HFFc6 (cell line): ENCODE results near the gene ARID5B. TPM values are rescaled to one million over a fixed set of nuclear protein-coding genes. Genes with fewer than 3 reads are reported as not detected.

Source experiments
- DNase-seq: peaks from one replicate; pipeline ENCODE4 v3.0.0-alpha.2; 2018
- H3K27ac Mint-ChIP-seq: 2 replicates; pipeline ENCODE4 v1.8.0; 2020; ENCODE audit warnings: mild to moderate bottlenecking, mixed read lengths
- H3K27me3 Mint-ChIP-seq: 2 replicates; pipeline ENCODE4 v1.8.0; 2021; ENCODE audit warnings: mild to moderate bottlenecking, moderate library complexity, mixed read lengths; ENCODE audit not compliant: insufficient read depth
- H3K36me3 Mint-ChIP-seq: 2 replicates; pipeline ENCODE4 v1.8.0; 2021; ENCODE audit warnings: low read depth, mixed read lengths
- H3K4me1 Mint-ChIP-seq: 2 replicates; pipeline ENCODE4 v1.8.0; 2020; ENCODE audit warnings: low read depth, mixed read lengths
- H3K4me3 Mint-ChIP-seq: 2 replicates; pipeline ENCODE4 v1.8.0; 2020; ENCODE audit warnings: mild to moderate bottlenecking, moderate library complexity, mixed read lengths
- H3K9me3 Mint-ChIP-seq: 2 replicates; pipeline ENCODE4 v1.8.0; 2020; ENCODE audit warnings: mild to moderate bottlenecking, mixed read lengths
- total RNA-seq, 6 experiments: library from RNA; stranded (reverse); fragmentation: NEBNext Ultra II Directional; extraction: Animal tissue kit (Norgen Biotek cat#: 25700); gene quantifications; 2 replicates in 1 of 6; 3 replicates in 5 of 6; pipeline ENCODE4 v1.2.3, GENCODE V29; 2021
- TF ChIP-seq, protein P1 (sequence below): fragments of 200-600 bp; sonication (generic); IDR thresholded peaks from 2 replicates; pipeline ENCODE4 v1.5.0; 2021; ENCODE audit warnings: antibody characterized with exemption, mild to moderate bottlenecking

The ARID5B gene
- total RNA-seq, 6 experiments from 2014 or later = 102 to 142 (median 131) TPM

DNA sequence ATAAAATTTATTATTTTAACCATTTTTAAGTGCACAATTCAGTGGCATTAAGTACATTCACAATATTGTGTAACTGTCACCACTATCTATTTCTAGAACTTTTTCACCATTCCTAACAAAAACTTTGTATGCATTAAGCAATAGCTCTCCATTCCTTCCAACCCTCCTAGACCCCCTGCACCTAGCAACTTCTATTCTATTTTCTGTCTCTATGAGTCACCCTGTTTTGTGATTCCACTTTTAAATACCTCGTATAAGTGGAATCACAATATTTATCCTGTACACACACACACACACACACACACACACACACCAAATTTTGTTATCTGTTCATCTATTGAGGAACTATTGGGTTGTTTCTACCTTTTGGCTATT, 89.2 kb downstream of the ARID5B start:
- H3K36me3 Mint-ChIP-seq = peaks cover 22% of the 10 kb centered on the region
- TF ChIP-seq, protein P1, sequence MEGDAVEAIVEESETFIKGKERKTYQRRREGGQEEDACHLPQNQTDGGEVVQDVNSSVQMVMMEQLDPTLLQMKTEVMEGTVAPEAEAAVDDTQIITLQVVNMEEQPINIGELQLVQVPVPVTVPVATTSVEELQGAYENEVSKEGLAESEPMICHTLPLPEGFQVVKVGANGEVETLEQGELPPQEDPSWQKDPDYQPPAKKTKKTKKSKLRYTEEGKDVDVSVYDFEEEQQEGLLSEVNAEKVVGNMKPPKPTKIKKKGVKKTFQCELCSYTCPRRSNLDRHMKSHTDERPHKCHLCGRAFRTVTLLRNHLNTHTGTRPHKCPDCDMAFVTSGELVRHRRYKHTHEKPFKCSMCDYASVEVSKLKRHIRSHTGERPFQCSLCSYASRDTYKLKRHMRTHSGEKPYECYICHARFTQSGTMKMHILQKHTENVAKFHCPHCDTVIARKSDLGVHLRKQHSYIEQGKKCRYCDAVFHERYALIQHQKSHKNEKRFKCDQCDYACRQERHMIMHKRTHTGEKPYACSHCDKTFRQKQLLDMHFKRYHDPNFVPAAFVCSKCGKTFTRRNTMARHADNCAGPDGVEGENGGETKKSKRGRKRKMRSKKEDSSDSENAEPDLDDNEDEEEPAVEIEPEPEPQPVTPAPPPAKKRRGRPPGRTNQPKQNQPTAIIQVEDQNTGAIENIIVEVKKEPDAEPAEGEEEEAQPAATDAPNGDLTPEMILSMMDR = no peak
- no peak for DNase-seq

DNA sequence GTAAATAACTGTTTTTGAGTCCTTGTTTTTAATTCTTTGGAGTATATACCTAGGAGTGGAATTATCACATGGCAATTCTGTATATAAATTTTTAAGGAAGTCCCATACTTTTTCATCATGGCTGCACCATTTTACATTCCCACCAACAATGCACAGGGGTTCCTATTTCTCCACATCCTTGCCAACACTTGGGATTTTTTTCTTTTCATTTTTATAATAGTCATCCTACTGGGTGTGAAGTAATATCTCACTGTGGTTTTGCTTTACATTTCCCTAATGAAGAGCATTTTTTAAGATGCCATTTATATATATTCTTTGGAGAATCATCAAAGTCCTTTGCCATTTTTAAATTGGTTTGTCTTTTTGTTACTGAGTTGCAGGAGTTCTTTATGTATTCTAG, 89.7 kb downstream of the ARID5B start:
- Mint-ChIP-seq H3K27me3 (peaks cover 3% of the 10 kb centered on the region; the same call in 1 of the 2 replicates), H3K36me3 (peaks cover 22% of the 10 kb centered on the region), H3K4me3 (no peak overlapping the region), H3K9me3 (no peaks in the 10 kb centered on the region), H3K4me1 (peaks cover 83% of the 10 kb centered on the region), H3K27ac (no peak overlapping the region)
- TF ChIP-seq, protein P1 = no peak
- no peak for DNase-seq

More for the DNA sequence above, 89.2 kb downstream of the ARID5B start:
- H3K9me3 Mint-ChIP-seq = no peaks in the 10 kb centered on the region
- H3K4me3 Mint-ChIP-seq = no peak overlapping the region
- peak overlapping the region; percentile 12 for H3K27ac Mint-ChIP-seq
- peaks cover 83% of the 10 kb centered on the region for H3K4me1 Mint-ChIP-seq
- H3K27me3 Mint-ChIP-seq = peaks cover 3% of the 10 kb centered on the region; the same call in 1 of the 2 replicates

DNA sequence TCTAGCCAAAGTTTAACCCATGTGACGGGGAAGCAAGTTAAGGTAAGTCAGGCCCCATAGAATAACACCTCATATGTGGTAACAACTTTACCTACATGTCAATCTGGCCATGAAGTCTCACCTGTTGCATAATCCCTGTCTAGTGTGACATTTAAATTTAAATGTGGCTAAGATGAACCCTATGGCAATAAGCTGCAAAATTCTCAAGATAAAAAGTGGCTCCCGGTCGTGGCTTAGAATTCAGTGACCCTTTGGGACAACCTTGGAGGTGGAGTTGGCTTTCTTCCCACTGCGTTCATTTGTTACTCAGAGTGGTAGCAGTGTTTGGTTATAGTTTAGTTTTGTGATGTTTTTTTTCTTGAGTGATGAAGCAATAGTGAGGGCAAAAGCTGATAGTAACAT, 90.6 kb downstream of the ARID5B start:
- TF ChIP-seq, protein P1 = no peak
- peaks cover 22% of the 10 kb centered on the region for H3K36me3 Mint-ChIP-seq

DNA sequence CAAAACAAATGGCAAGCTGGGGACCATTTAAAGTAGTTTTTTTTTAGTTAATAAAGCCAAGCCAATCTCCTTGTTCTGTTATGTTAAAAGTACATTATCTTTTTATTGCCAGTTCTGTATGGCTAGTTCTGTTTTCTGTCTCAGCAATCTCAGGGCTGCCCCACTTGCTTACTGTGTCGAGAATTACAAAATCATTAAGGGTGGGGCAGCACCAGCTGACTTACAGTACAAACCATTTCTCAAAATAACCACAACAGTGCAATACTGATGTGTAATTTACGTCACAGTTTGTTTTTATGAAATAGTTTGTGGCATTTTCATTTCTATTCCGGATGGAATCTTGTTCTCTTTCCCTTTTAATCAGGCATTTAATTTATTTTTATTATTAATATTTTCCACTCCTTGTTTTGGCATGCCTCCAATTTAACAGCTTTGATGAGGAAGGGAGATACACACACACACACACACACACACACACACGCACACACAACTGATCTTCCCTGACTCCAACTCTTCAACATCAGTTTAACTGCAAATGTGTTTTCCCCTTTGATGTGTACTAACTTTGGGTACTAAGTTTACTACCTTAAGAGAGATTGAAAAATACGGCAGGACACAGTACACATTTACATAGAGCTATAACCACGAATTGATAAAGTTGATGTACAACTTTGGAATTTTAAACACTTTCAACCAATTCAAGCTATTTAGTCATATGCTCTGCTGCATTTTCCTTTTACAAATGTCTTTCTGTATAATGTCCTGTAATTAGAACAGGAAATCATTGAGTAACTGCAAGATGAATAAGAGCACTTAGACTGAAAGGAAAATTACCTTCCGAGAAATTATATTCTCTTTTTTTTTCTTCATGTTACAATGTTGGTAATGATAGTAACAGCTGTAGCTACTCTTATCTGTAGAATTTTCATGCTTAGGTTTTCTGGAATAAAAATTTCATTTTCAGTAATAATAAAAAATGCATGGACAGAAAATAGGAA, 91.5 kb downstream of the ARID5B start:
- H3K9me3 Mint-ChIP-seq = no peaks in the 10 kb centered on the region
- no peaks in the 10 kb centered on the region for H3K27me3 Mint-ChIP-seq
- TF ChIP-seq, protein P1 = no peak
- peaks cover 65% of the 10 kb centered on the region for H3K4me1 Mint-ChIP-seq
- peak overlapping the region; percentile 78 for H3K4me3 Mint-ChIP-seq
- H3K27ac Mint-ChIP-seq = peak overlapping the region; percentile 85
- peaks cover 29% of the 10 kb centered on the region for H3K36me3 Mint-ChIP-seq
- DNase-seq = peak; percentile 84

More for the DNA sequence above, 90.6 kb downstream of the ARID5B start:
- H3K4me3 Mint-ChIP-seq = peak overlapping the region; percentile 78
- peaks cover 74% of the 10 kb centered on the region for H3K4me1 Mint-ChIP-seq
- DNase-seq = no peak
- peaks cover under 1% of the 10 kb centered on the region; the same call in 1 of the 2 replicates for H3K27me3 Mint-ChIP-seq
- no peaks in the 10 kb centered on the region for H3K9me3 Mint-ChIP-seq
- H3K27ac Mint-ChIP-seq = peak overlapping the region; percentile 85

DNA sequence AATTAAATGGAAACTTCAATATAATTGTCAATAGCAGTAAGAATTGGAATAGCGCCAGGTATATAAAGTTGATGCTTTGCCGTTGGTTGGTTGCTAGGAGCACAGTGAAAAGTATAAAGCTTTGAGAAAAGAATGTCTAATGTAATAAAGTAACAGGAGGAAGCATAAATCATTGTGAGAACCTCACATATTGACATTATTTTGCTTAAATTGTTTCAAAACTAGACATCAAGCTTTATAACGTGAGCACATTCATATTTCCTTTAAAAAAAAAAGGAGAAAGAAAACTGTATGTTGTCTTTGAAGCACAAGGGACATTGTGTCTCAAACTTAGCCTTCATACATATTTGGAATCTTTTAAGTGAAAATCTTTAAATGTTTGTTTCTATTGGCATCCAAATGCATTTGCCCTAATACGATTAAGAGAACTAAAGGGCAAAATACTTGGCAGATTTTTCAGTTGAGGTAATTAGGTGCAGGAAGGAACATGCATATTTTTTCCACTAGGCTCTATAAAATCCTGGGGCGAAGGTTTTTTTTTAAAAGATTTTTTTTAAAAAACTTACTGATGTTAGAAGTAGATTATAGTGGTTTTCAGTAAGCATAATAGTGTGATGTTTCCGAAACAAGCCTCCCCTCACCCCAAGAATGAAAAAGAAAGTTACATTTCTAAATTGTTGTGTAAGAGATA, 92.4 kb downstream of the ARID5B start:
- Mint-ChIP-seq H3K36me3 (peaks cover 38% of the 10 kb centered on the region), H3K9me3 (no peaks in the 10 kb centered on the region), H3K4me1 (peaks cover 61% of the 10 kb centered on the region), H3K27ac (peak overlapping the region; percentile 85), H3K27me3 (no peaks in the 10 kb centered on the region), H3K4me3 (peak overlapping the region; percentile 78)
- peak; percentile 35 for DNase-seq
- TF ChIP-seq, protein P1 = no peak
